Jurkat, Clone E6-1 (cell line): ENCODE measurements around the gene SLC41A1. TPM values are rescaled to one million over a fixed set of nuclear protein-coding genes. Genes with fewer than 3 reads are reported as not detected.
"Not testable (repeated sequence)": the region's sequence is repeated elsewhere in the genome, so short reads cannot be mapped to it uniquely, and the experiment has no call there.

Experiments
- DNase-seq: peaks from one replicate; pipeline ENCODE4 v3.0.0-alpha.2; 2011; ENCODE audit warnings: low read depth, low spot score
- H3K4me3 ChIP-seq: 2 replicates; pipeline ENCODE4 v1.5.1; 2011; ENCODE audit warnings: mild to moderate bottlenecking, low read length, control low read depth, moderate library complexity
- polyA plus RNA-seq: library from polyadenylated mRNA; unstranded; fragments of >200 nt; gene quantifications from one replicate; pipeline ENCODE4 v1.2.1, GENCODE V29; 2012; ENCODE audit warnings: missing spikeins; ENCODE audit not compliant: insufficient read length, insufficient read depth

Gene SLC41A1
- 21.8 TPM for polyA plus RNA-seq

DNA sequence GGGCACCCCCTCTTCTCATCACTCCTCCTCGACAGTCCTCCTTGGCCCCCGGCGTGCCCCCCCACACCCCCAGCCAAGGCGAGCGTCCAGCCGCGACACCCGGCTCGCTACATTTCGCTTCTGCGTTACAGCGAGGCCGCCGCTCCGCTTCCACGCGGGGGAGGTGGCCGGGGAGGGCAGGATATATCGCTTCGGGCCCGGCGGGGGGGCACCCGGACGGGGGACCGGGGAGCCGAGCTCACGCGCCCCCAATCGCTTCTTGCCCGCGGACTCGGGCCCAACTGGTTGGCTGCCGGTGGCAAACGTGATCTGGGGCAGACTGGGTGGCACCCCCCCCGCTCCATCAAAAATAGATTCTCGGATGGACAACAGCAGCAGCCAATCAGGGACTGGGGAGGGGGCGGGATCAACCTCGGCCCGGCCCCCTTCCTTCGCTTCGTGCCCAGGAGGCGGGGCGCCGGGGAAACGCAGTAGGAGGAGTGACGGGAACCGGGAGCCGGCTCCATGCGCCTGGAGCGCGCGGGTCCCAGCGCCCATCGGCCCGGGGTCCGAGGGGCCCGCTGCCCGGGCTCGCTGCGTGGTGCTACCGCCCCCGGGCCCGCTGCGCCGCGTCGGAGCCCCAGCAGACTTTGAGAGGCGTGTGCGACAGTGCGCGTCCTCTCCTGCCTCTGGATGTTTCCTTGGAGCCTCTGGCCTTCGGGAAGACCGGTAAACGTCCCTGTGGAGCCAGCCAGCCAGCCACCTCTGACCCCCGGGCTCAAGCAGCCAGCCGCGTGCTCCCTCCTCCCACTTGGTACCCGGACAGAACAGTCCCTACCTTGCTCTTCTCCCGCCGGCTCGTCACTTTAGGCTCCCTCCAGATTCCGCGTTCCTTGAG lies at the start of gene SLC41A1:
Gene SLC41A1 (minus strand): TSS at position 321 of the 877 bp plus-strand sequence. CDS start 2,757 bp downstream, outside the sequence.
- peak within 1 kb of the TSS; percentile 89 for H3K4me3 ChIP-seq
- DNase-seq: peak; percentile 89

DNA sequence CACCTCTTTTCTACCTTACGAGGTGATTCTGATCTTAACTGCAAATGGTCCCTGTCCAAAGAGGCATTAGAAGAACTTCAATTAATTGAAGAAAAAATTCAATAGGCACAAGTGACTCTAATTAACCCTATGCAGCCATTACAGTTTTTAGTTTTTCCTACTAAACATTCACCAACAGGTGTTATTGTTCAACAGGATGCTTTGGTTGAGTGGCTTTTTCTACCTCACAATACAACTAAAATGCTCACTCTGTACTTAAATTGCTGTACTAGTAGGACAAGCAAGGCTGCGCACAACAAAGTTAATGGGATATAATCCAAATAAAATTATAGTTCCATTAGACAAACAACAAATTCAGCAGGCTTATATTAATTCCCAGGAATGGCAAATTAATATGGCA lies 48.5 kb upstream of the SLC41A1 start:
- DNase-seq: no peak
- H3K4me3 ChIP-seq: no peak overlapping the region

DNA sequence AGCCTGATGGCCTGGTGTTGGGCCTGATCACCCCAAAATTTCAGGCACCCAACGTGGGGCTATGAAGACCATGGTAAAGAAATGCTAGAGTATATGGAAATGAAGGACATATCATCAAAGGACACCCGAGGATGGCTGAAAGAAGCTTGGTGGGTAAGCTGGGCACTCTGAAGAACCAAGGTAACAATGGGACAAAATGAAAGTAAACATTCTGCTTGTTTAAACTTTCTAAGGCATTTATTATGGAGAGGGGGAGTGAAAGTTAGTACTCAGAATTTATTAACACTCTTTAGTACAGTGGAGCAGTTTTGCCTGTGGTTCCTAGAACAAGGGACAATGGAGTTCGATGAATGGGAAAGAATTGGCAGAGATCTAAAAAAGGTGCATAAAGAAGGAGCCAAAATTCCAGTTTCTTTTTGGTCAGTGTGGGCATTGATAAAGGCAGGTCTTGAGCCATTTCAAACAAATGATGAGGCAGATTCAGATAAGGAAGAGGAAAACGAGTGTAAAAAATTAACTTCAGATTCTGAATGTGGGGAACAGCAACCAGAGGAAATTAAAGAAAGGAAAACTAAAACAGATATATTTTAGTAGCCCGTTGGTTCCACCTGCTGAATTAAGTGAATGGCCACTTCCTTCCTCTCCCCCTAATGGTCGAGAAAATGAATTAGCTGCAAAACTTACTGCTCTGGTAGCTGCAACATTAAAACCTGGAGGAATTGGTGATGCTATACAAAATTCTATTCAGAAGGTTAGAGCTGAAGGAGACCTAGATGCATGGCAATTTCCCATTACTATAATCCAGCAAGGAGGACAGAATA lies 45.4 kb upstream of the SLC41A1 start:
- no peak for DNase-seq
- H3K4me3 ChIP-seq: no peak overlapping the region

DNA sequence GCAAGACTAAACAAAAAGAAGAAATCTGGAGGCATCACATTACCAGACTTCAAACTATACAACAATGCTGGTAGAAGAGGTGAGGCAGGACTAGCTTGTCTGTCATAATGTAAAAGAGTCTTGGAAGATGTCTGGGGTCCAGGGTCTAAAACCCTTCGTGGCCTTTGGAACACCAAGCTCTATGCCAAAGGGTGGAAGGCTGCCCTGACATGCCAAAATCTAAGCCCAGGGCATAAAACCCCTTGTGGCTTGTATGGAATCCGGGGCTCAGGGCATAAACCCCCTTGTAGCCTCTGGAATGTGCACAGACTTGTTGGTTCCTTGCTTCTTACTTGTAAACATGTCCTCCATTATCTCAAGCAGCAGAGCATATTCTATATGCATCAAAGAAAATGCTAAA lies 44.5 kb upstream of the SLC41A1 start:
- not testable (repeated sequence) for H3K4me3 ChIP-seq, DNase-seq

DNA sequence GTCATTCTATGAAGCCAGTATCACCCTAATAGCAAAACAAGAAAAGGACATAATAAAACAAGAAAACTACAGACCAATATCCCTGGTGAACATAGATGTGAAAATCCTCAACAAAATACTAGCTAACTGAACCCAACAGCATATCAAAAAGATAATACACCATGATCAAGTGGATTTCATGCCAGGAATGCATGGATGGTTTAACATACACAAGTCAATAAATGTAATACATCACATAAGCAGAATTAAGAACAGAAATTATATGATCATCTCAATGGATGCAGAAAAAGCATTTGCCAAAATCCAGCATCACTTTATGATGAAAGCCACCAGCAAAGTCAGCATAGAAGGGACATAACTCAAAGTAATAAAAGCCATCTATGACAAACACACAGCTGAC lies 43.4 kb upstream of the SLC41A1 start:
- DNase-seq: no peak
- no peak overlapping the region for H3K4me3 ChIP-seq

DNA sequence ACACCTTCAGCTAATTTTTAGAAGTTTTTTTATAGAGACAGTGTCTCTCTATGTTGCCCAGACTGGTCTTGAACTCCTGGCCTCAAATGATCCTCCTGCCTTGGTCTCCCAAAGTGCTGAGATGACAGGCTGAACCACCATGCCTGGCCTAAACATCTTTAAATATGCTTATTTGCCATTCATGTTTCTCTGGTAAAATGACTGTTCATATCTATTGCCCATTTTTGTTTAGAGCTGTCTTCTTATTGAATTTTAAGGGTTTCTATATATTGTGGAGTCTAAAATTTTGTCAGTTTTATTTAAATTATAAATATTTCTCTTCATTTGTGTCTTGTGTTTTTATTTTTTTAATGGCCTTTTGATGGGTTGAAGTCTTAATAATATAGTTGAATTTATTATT lies 40.0 kb upstream of the SLC41A1 start:
- no peak overlapping the region for H3K4me3 ChIP-seq
- DNase-seq: no peak

DNA sequence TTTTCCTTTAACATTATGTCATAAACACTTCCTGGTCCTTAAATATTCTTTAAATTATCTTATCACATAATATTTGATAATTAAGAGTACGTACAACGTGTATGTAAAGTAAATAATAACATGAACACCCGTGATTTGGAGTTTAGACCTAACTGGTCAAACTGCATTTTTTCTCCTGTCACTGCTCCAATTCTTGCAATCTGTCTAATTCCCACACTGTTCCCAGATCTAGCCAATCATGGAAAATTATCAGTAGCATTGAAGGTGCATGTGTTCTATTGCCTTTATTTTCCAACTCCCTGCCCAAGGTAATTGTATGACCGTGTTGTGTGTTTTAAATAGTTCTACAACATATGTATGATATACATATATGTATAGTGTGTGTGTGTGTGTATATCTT lies 39.0 kb upstream of the SLC41A1 start:
- DNase-seq: no peak
- no peak overlapping the region for H3K4me3 ChIP-seq

DNA sequence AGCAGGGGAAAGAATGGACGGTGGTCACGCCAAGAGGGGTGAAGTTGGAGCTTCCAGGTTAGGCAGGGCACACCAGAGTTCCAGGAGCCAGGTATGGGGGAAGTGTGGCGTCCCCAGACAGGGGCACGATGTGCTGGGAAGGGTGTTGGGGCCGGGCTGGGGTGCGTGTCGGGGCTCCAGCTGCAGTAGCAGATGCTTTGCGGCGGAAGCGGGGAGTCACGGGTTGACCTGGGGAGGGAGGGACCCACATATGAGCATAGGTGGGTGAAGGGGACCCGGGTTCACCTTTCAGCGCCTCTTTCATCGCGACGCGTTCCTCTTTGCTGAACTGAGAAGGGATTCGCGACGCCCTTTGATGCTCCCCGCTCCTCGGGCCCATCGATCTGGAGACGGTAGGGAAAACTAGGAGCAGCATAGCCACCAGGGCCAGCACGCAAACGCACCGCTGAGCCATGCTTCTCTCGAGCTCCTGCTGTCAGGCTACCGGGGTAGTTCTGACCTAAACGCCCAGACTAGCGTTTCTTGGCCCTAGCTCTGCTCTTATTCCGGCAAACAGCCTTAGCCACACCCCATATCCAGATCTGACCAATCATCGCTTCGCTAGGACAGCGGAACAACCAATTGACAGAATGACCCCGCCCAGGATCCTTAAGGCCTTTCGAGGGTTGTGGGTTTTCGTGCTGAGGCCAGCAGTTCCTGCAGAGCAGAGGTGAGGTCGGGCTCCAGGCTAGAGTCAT lies 36.8 kb upstream of the SLC41A1 start, which contains the start of gene PM20D1:
Gene PM20D1 (minus strand): TSS at position 514 of the 737 bp plus-strand sequence. CDS start 60 bp downstream, at position 454.
- H3K4me3 ChIP-seq: no peak within 1 kb of the TSS
- no peak for DNase-seq

DNA sequence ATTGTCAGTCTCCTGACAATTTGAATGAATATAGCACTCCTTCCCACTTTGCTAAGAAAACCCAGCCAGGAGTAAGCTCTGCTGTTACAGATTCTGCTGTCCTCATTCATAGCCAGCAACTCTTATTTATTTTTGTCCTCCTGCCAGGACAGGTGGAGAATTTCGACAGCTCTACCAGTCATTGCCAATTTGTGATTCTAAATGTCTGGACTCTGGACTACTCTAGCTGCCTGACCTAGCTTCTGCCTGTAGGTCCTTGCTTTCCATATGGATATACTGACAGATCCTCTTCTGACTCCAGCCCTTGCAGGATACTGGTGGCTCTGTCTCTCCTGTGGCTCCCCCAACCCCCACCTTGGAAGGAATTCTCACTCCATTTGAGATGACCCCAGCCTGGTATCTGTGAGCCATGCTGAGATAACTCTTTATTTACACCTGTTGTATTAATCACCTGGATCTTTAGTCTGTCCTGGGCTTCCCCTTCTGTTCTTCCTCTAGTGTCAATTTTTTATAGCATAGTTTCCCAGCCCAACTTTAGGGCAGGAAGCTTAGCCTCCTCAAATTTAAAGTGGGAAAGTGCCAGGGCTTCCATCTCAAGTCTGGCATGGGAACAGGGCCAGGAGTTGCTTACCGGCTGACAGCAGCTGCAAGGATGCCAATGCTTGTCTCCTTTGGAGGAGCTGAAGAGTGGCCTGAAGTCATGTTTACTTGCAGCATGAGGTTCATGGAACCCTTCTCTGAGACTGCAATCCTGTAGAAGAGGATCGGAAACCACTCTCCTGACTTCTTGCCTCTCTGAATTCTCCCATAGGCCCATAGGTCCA lies 30.2 kb upstream of the SLC41A1 start:
- no peak overlapping the region for H3K4me3 ChIP-seq
- DNase-seq: no peak

DNA sequence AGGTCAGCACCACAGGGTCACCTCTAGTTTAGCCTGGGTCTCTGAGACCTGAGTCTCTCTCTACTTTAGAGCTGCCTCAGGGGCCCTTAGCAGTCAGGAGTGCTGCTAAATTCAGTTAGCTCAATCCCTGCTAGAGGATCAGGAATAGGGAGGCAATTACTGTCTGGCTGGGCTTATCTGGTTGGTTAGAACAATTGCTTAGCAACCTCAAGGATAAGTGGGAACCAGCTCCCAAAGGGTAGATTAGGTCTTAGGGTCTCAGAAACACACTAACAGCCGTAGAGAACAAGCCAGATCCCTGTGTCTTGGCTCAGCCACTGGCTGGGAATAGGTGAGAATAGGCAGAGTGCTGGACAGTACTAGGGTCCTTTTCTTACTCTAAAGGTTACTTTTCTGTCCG lies 29.2 kb upstream of the SLC41A1 start:
- no peak overlapping the region for H3K4me3 ChIP-seq
- no peak for DNase-seq

DNA sequence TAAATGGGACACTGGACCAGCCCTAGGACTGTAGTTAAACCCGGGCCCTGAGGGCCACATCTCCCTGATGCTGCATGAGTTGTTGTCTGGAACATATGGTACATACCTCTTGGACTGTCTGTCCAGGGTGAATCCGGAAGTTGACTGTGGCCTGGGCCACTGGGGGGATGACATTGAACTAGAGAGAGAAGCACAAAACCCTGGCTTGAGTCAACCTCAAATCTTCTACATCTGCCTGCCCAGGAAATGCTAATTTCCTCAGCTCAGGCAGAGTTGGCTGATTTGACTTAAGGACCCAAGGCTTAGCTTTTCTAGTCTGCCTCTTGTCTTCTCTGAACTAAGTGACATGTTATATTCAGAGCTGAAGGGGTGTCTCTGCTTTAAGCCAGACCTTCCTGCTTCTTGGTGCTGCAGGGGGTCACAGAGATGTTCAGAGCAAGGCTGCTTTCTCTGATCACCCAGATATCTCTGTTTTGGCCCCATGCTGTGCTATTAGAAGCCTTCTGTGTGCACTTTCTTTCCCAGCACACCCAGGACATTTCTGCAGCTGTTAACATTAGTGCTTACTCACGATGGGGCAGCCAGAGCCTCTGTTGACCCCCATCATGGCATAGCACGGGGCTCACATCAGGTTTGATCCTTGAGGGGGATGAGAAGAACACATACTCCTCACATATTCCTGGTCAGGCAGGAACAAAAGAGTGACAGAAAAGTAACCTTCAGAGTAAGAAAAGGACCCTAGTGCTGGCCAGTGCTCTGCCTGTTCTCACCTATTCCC lies 27.3 kb upstream of the SLC41A1 start:
- DNase-seq: no peak

DNA sequence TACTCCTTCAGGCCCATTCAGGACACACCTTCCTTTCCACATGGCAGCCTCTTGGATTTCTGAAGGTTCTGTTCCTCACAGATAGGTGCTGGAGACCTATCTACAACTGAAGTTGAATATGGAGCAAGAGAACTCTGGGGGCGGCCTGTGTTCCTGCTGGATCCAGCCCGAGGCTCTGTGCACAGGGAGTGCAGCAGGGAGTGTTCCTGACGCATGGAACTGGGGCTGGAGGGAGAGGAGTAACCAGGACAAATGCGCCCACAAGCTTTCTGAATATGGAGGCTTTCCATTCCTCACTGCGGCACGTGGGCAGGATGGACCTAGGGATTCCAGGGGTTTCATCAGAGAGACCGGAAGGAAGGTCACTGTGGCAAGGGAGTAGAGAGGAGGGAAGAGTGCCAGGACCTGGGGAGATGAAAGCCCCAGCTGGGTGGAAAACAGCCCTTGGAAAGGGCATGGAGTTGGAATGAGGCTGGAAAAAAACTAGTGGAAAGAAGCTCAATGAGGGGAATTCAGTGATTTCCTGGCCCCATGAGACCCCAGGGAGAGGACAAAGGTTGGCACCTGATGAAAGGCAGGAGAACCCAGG lies 24.5 kb upstream of the SLC41A1 start:
- no peak overlapping the region for H3K4me3 ChIP-seq
- DNase-seq: no peak

More for the DNA sequence above, 27.3 kb upstream of the SLC41A1 start:
- H3K4me3 ChIP-seq: no peak overlapping the region

DNA sequence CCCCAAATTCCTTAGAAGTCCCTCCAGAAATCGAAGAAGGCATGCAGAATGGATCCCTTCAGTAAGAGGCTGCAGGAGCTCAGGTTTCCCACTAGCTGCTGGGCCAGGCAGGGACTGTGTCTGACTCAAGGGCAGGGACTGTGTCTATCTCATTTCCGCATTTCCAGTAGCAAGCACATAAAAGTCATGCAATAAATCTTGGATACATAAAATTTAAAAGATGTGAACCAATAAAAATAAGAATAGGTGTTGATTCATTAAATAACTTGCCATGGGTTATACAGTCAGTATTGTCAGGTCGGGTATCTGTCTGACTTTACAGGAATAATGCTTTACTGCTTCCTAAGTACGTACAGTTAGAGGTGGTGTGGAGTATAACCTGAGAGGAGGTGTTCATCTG lies 21.8 kb upstream of the SLC41A1 start:
- H3K4me3 ChIP-seq: no peak overlapping the region
- no peak for DNase-seq

DNA sequence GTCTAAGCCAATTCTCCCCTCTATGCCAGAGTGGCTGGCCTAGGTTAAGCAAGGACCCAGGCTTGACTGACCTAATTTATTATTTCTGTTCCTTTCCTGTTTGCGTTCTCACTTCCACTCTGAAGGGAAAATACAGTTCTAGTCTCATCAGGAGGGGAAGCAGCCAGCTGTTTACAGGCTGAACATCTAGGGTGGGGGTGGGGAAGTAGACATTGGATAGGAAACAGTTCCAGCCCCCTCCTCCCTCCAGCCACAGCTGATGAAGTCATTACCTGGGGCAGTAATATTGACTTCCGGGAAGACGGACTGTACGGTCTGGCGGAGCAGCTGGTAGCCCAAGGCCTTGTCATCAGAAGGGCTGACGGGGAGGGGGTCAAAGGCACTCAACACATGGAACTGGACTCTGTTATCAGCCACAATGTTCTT lies 19.3 kb upstream of the SLC41A1 start:
- no peak overlapping the region for H3K4me3 ChIP-seq
- no peak for DNase-seq

DNA sequence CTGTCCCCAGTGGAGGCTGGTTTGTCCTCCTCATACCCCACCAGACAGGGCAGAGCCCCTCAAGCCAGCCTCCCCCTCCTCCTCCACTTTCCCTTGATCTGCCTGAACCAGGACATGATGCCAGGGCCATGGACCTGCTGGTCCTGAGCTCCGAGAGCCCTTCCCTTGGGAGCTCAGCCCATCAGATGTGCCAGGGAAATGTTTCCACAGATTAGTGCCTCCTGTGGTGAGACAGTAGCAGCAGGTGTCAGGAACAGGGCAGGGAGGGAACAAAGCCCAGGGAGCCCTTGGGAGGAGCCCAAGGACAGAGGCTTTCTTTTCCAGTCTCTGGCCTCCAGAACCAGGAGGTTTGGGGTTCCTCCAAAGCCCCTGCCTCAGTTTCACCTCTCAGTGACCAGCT lies 14.6 kb upstream of the SLC41A1 start:
- no peak overlapping the region for H3K4me3 ChIP-seq
- DNase-seq: no peak

DNA sequence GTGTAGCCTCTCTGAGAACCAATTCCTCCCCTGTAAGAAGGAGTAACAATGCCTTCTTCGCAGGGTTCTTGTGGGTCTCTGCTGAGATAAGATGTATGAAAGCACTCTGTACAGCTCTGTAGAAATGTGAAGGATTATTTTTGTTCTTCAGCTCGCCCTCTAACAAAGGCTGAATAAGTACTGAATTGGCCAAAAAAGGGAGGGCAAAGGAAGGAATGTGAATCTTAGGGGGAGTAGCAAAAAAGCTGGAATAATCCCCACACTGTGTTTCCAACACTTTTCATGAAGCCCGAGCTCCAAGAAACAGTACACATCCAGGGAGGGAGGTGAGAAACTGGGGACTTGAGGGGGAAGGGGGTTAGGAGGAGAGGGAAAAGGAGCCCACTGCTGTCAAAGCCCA lies 14.0 kb upstream of the SLC41A1 start:
- H3K4me3 ChIP-seq: no peak overlapping the region
- DNase-seq: no peak

DNA sequence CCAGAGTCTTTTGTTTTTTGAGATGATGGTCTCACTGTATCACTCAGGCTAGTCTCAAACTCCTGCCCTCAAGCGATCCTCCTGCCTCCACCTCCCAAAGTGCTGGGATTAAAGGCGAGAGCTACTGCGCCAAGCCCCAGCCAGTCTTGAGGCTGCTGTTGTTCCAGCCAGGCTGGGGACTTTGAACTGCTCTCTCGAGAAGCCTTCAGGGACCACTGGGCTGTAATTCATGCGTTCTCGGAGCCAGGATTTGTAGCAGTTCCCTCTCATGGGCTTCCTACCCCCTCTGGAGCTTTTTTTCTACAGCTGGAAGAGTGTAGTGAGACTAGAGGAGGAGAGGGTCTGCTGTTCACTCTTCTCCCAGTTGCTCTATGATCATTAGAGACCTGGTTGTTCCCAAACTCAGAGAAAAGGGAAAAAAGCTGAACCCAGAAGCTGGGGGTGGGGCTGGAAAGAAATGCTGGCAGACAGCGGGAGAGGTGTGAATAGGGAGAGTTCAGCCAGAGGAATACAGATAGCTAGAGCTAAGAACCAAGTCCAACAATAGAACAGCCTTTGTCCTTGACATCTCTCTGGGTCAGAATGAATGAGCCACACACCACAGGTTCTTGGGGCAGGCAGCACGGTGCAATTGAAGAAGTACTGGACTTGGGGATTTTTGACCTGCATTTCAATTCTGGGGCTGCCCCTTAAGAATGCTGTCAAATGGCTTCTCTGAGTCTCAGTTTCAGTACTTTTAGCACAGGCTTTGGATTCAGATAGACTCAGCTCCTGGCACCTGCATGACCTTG lies 13.2 kb upstream of the SLC41A1 start:
- H3K4me3 ChIP-seq: no peak overlapping the region
- DNase-seq: no peak
